ENCODE data around the gene DNAI7. TPM values are rescaled to one million over a fixed set of nuclear protein-coding genes. Genes with fewer than 3 reads are reported as not detected.

Gene DNAI7
- total RNA-seq, 1 donor from 2014 or later, result not detected

DNA sequence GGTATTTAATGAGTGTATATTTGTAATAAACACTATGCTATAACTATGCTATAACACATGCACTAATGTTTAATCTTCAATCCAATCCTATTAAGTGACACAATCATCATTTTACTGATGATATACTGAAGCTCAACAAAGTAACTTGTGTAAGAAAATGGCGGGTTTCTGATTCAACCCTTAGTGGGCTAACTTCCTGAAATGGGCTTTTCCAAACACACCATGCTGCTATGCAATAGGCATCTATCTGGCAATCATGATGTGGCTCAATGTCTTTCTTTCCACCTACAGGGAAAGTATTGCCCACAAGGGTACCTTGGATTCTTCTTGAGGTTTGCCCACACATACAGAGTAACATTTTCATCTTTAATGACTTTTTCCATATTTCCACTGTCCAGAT is 48.3 kb downstream of the DNAI7 start:
- Histone ChIP-seq H3K36me3 (no peaks in the 10 kb centered on the region), H3K27ac (no peak overlapping the region), H3K9me3 (no peaks in the 10 kb centered on the region), H3K4me1 (no peaks in the 10 kb centered on the region), H3K4me3 (no peak overlapping the region), H3K27me3 (no peaks in the 10 kb centered on the region)
- intact Hi-C loops (cut with DNase I), result no loop called here
- TF ChIP-seq, protein P1, sequence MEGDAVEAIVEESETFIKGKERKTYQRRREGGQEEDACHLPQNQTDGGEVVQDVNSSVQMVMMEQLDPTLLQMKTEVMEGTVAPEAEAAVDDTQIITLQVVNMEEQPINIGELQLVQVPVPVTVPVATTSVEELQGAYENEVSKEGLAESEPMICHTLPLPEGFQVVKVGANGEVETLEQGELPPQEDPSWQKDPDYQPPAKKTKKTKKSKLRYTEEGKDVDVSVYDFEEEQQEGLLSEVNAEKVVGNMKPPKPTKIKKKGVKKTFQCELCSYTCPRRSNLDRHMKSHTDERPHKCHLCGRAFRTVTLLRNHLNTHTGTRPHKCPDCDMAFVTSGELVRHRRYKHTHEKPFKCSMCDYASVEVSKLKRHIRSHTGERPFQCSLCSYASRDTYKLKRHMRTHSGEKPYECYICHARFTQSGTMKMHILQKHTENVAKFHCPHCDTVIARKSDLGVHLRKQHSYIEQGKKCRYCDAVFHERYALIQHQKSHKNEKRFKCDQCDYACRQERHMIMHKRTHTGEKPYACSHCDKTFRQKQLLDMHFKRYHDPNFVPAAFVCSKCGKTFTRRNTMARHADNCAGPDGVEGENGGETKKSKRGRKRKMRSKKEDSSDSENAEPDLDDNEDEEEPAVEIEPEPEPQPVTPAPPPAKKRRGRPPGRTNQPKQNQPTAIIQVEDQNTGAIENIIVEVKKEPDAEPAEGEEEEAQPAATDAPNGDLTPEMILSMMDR (IDR thresholded peaks at IDR 0.05), result no peak
- DNase-seq (ENCODE audit: low spot score in 2 of 2), result no peak

DNA sequence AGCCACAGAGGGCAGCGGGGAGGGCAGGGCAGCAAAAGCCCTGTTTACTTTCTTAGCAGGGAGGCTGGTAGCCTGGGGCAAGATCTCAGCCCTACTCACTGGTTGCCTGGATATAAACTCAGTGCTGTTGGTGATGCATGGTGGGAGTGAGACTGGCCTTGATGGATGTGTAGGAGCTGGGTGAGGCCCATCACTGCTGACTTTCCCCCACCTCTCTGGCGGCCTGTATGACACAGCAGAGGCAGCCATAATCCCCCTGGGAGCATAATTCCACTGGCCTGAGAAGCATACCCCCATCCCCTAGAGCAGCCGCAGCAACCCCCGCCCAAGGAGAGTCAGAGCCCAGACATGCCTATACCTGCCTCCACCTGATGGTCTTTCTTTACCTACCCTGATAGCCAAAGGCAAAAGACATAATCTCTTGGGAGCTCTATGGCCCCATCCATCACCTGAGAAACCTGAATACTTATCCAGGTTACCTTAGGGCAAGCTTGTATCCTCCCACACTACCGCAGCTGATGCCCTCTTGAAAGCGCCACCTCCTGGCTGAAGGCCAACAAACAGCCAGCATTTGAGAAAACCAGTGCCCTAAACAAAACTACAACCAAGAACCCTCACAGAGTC is 59.3 kb downstream of the DNAI7 start:
- intact Hi-C loops (cut with DNase I), result no loop called here
- no peaks in the 10 kb centered on the region for H3K36me3 ChIP-seq
- no peak for DNase-seq (ENCODE audit: low spot score in 2 of 2)
- no peak overlapping the region for H3K27ac ChIP-seq
- H3K4me3 ChIP-seq, result no peak overlapping the region
- TF ChIP-seq, protein P1 (IDR thresholded peaks at IDR 0.05), result no peak
- peaks cover 0 to 5% of the 10 kb centered on the region in 2 donors for H3K9me3 ChIP-seq
- no peaks in the 10 kb centered on the region for H3K4me1 ChIP-seq
- H3K27me3 ChIP-seq, result no peaks in the 10 kb centered on the region

DNA sequence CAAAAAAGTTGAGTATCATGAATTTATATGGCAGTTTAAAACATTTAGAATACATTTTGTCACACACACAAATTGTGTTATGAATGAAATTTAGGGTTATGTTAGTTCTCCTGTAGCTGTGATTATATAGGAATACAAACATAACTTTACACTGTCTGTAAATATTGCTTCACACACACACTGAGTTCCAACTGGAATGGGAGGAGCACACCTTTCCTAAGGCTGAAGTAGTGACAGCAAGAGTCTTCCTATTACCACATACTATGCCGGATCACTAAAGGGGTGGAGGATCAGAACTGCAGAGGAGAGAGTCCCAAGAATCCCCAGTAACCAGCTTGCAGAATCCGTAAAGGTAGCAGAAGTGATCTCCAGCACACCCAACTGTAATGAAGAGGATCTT is 63.7 kb downstream of the DNAI7 start:
- H3K4me1 ChIP-seq, result no peaks in the 10 kb centered on the region
- H3K4me3 ChIP-seq, result no peak overlapping the region
- intact Hi-C loops (cut with DNase I), result no loop called here
- no peak overlapping the region for H3K27ac ChIP-seq
- TF ChIP-seq, protein P1 (IDR thresholded peaks at IDR 0.05), result no peak
- no peaks in the 10 kb centered on the region for H3K9me3 ChIP-seq
- no peaks in the 10 kb centered on the region for H3K27me3 ChIP-seq
- H3K36me3 ChIP-seq, result no peaks in the 10 kb centered on the region
- no peak for DNase-seq (ENCODE audit: low spot score in 2 of 2)

DNA sequence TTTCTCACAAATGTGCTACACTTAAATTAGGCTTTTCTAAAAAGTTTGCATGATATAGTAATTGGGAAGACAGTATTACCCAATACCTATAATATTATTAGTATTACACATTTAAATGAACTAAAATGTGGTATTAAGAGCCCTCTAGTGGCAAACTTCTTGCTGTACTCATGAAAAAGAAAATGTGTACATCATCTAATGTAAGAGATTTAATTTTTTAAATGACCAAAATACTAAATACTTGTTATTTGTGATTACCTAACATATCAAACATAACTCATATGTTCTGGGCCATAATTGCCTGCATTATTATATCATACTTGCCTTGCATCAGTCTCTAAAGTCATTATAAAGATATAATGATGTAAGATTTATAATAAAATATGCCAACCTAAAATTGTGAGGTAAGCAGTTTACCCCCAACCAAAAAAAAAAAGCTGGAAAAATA is 64.2 kb downstream of the DNAI7 start:
- no peaks in the 10 kb centered on the region for H3K4me1 ChIP-seq
- H3K27me3 ChIP-seq, result no peaks in the 10 kb centered on the region
- DNase-seq (ENCODE audit: low spot score in 2 of 2), result no peak
- TF ChIP-seq, protein P1 (IDR thresholded peaks at IDR 0.05), result peak; percentile 42 to 65 (median 57)
- intact Hi-C loops (cut with DNase I), result loop anchor here (1.0 kb wide), 1 partner anchor 139 kb away; no protein-coding TSS in a partner anchor
- no peak overlapping the region for H3K27ac ChIP-seq
- no peaks in the 10 kb centered on the region for H3K9me3 ChIP-seq
- no peak overlapping the region for H3K4me3 ChIP-seq
- H3K36me3 ChIP-seq, result no peaks in the 10 kb centered on the region

DNA sequence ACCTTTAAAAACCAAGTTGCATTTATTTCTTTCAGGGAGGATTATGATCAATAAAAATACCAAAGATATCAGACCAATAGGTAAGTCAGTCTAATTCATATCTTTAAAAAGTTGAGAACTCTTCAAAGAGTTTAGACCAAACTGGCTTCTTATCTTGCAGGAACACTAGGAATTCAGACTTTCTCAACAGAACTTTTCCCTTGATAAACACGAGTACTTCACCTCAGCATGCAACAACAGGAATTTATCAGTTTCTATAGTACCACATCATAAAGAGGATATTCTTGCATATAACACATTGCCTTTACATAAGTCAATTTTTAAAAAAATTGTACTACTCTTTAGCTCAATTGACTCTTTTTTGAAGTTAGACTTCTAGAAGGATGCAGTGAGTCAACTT is 68.2 kb downstream of the DNAI7 start:
- H3K4me3 ChIP-seq, result no peak overlapping the region
- TF ChIP-seq, protein P1 (IDR thresholded peaks at IDR 0.05), result no peak
- H3K36me3 ChIP-seq, result no peaks in the 10 kb centered on the region
- no peaks in the 10 kb centered on the region for H3K27me3 ChIP-seq
- intact Hi-C loops (cut with DNase I), result no loop called here
- H3K9me3 ChIP-seq, result no peaks in the 10 kb centered on the region
- H3K27ac ChIP-seq, result no peak overlapping the region
- DNase-seq (ENCODE audit: low spot score in 2 of 2), result no peak
- no peaks in the 10 kb centered on the region for H3K4me1 ChIP-seq

DNA sequence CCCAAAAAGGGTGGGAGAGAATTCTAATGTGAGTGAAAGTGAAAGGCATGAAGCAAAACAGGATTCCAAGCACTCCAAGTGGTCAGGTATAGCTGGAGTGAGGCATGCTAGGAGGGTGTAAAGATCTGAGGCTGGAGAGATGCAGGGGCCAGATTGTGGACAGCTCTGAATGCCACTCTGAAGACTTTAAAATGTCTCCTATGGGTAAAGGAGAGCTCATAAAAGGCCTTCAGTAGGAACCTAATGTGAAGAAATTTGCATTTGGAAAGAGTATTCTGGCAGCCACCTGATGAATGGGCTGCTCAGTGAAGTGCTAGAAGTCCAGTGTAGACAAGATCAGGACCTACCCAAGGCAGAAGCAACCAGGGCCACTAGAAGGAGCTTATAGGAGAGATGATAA is 68.9 kb downstream of the DNAI7 start:
- no peaks in the 10 kb centered on the region for H3K9me3 ChIP-seq
- no peak overlapping the region for H3K27ac ChIP-seq
- no peaks in the 10 kb centered on the region for H3K27me3 ChIP-seq
- no peak for DNase-seq (ENCODE audit: low spot score in 2 of 2)
- H3K4me3 ChIP-seq, result no peak overlapping the region
- H3K4me1 ChIP-seq, result no peaks in the 10 kb centered on the region
- intact Hi-C loops (cut with DNase I), result no loop called here
- TF ChIP-seq, protein P1 (IDR thresholded peaks at IDR 0.05), result no peak
- no peaks in the 10 kb centered on the region for H3K36me3 ChIP-seq

Measured in ascending aorta (tissue), 2 donors.